ENCODE measurements around the gene SGCB.
"Not testable (repeated sequence)": the region's sequence is repeated elsewhere in the genome, so short reads cannot be mapped to it uniquely, and the experiment has no call there.

The SGCB gene, protein sequence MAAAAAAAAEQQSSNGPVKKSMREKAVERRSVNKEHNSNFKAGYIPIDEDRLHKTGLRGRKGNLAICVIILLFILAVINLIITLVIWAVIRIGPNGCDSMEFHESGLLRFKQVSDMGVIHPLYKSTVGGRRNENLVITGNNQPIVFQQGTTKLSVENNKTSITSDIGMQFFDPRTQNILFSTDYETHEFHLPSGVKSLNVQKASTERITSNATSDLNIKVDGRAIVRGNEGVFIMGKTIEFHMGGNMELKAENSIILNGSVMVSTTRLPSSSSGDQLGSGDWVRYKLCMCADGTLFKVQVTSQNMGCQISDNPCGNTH
- total RNA-seq, result 4.9 reads per million, percentile 19 among the genes with 10 or more reads in this experiment

DNA sequence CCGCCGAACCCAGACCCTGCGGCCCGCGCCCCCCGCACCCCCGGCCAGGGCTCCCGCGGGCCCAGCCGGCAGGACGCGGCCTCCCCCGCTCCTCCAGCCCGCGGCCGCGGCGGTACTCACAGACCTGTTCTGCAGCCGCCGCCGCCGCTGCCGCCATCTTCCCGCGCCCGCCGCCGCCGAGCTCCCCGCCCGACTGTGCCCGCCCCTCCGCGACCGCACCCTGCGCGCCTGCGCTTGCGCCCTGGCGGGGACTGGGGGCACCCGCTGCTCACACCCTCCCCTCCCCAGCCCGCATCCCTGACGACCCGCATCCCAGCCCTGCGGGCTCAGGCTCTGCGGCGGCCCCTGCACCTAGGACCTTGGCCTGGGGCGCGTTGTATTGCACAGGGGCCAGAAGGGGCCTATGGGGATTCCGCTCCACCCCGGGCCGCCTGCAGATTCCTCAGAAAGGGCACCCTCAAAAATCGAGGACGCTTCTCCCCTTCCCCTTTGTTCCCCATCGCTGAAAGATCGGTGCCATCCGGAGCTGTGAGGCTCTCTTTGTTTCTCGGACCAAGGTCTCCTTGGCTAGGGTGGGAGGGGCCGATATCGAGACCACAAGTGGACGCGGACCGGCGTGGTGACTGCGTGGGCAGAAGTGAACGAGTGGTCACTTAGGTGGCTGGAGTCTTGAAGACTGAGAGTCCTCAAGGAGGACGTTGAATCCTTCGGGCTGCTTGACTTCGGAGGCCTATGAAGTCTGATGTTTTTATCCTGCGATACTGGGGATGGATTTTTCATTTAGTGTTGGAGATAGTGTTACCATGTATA is at the start of gene SGCB:
SGCB (minus strand) TSS at position 197 of the 810 bp plus-strand sequence; CDS start at position 157, 40 bp downstream.
- peak; percentile 52 for DNase-seq

DNA sequence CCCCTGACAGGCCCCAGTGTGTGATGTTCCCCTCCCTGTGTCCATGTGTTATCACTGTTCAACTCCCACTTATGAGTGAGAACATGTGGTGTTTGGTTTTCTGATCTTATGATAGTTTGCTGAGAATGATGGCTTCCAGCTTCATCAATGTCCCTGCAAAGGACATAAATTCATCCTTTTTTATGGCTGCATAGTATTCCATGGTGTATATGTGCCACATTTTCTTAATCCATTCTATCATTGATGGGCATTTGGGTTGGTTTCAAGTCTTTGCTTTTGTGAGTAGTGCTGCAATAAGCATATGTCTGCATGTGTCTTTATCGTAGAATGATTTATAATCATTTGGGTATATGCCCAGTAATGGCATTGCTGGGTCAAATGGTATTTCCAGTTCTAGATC is 48.3 kb upstream of the SGCB start:
- DNase-seq, result not testable (repeated sequence)

DNA sequence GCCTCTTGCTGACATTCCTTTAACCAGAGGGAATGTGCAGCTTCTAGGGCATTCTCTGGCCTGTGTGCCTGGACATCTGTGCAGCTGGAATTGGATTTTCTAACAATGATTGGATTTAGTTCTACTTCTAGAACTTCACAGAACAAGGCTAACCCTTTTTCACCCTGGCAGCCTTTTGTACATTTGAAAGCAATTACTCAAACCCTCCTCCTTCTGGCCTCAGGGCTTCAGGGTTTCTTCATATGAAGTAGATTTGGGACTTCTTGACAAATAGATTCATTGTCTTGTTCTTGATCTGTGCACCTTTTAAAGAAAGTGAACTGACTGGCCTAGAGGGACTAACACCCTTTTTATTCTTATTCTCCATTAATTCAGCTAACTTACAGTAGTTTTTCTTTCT is 43.1 kb upstream of the SGCB start:
- no peak for DNase-seq

DNA sequence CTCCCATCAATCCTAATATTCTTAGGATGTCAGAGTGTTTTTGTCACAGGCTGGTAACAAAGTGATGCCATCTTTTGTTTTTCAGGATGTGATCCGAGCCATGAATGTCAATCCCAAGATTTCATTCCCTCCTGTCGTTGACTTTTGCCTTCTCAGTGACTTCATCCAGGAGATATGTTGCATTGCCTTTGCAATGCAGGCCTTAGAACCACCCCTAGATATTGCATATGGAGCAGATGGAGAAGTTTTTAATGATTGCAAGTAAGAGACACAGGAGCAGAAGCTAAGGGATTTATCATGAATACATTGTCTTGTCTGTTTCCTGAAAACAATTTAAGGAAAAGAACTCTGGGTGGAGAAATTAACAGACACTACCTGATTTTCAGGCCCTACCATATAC is 41.6 kb upstream of the SGCB start:
- DNase-seq, result no peak

DNA sequence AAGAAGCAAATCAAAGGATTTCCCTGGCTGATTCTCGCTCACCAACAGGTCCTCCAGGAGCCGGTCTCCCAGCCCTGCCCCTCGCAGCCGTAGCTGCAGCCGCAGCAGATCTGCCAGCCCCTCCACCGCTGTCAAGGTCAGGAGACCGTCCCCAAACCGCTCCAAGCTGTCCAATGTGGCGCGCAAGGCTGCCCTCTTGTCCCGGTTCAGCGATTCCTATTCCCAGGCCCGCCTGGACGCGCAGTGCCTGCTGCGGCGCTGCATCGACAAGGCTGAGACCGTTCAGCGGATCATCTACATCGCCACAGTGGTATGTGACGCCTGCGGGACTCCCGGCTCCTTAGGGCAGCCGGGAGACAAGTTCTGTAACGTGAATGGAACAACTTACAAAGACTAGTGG is 38.6 kb upstream of the SGCB start:
- DNase-seq, result no peak

DNA sequence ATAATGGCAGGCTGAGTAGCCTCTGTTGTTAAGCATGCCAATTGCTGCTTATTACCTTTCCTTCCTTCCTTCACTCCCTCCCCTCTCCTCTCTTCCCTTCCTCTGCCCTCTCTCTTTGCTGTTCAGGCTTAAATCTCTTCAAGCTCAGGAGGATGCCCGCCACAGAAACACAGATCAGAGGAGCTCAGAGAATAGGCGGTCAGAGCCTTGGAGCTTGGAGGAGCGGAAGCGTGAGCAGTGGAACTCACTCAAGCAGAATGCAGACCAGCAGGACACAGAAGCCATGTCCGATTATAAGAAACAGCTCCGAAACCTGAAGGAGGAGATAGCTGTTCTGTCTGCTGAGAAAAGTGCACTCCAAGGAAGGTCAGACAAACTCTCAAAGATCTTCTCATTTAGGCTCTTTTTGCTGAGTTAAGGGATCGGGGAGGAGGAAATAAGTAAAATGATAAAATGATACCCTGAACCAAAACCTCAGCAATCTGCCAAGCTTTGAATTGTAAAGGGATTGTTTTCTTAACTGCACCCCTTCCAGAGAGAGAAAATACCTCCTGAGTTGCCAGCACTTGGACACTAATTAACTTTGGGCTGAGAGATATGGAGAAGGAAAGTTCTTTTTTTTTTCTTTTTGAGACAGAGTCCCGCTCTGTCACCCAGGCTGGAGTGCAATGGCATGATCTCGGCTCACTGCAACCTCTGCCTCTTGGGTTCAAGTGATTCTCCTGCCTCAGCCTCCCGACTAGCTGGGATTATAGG is 33.9 kb upstream of the SGCB start:
- DNase-seq, result no peak

DNA sequence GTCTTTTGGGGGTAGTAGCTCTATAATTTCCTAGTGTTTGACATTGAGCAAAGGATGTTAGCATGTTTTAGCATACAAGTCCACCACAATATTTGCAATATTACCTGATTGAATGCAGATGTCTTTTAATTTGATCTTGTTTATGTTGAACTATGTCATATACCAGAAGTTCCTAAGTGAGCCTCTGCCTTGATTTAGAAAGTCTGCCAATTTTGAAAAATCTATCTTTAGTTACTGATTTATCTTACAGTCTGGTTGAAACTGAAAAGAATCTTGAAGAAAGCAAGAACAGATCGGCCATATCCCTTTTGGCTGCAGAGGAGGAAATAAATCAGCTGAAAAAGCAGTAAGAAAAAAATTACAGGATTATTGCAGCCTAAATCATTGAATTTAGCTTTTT is 31.5 kb upstream of the SGCB start:
- DNase-seq, result no peak

DNA sequence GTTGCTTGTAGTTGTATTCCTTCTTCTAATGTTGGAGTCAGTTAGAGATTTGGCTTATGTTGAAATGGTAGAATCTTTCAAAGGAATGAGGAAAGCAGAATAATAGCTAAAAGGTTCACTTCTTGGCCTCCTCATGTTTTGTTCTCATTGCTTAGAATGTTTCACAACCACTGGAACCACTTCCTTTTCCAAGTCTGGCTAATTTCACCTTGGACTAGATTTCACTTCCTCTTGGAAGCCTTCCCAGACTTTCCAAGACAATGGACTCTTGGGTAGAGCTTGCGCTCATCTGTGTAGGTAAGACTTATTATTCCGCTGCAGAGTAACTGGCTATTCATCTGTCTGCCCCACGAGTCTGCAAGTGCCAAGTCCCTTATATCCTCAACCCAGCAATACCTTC is 21.3 kb upstream of the SGCB start:
- no peak for DNase-seq

DNA sequence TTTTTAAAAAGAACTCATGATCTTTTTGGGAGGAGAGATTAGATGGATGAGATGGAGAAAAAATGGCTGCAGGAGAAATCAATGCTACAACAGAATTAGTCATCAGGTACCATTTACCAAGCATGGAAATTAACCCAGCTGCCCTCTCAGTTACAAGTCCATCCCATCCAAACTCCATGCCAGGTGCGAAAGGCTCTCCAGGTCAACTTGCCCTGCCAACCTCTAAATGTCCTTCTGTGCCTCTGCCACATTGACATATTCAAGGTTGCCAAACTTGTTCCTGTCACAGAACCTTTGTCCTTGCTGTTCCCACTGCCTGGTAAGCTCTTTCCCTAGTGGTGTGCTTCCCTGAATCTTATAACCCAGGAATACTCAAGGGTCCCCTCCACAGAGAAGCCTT is 20.2 kb upstream of the SGCB start:
- no peak for DNase-seq

DNA sequence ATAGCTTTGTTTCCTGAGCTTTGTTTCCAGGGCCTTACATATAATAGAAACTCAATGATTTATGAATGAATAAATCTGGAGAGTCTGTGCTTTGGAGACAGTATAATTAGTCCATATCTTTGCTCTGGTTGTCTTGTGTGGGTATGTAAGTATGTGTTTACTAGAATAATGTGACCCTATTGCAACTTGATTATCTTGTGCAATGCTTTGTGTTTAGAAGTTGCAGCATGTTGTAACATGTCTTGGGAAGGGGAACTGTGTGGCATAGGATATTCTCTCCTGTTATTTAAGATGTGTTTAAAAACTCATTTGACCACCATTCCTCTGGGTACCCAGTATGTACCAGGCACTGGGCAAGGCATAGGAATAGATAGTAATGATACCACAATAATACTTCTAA is 19.1 kb upstream of the SGCB start:
- DNase-seq, result no peak

DNA sequence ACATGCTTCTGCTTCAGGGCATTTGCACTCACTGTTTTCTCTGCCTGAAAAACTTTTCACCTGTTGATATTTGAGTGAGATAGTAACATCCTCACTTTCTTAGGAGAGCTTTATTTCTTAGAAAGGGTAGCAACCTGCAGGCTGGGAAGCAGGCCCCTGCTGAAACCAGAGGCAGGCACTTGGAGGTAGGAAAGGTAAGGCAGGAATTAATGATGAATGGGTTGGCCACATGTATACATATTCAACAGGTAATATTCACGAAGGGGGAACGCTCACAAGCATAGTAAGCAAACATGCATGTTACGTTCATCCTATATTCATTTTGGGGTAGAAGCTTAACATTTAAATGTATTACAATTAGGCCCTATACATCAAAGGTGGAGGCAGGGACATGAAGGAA is 16.2 kb upstream of the SGCB start:
- no peak for DNase-seq

DNA sequence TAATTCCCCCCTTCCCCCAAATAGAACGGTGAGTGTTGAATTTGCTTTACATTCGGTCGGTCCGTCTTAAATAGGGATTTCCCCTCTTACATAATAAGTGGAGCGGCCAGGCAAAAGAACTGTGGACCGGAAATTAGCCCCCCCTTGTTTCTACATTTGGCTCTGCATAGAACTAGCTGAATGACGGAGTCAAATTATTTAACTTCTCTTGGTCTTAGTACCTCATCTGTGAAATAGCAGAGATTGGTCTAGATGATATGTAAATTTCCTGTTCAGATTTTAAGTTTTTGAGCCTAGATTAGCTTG is 14.3 kb upstream of the SGCB start:
- no peak for DNase-seq

DNA sequence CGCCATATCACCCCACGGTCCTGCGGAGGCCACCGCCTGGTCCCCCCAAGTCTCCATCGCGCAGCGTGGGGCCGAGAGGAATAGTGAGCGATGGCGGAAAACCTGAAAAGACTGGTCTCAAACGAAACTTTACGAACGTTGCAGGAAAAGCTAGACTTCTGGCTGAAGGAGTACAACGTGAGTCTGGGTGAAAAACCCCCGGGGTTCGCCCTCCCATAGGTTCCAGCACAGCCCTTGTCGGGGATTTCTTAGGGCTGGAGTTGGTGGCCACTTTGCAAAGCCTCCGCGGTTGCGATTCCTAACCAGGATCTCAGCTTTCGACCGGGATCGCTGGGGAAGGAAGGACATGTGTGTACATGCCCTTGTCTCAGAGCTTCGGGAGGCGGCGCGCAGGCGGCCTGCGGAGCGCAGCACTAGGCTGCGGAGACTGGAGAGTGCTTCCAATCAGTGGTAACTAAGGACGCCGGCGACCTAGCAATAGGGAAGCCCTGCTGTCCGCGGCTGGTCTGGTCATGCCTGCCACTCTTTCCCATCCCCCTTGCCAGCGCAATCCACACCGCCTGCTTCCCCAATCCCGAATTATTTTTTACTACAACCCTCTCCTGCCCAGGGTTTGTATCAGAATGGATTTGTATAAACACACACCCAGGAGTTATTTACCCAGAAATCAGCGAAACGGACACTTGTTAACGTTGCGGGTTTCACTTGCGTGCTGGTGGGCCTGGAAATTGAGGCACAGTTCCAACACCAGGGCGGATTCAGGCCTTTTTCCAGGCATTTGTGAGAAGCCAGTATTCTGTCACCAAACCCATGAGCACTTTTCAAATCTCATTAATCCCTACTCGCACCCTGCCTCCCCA is 13.7 kb upstream of the SGCB start:
- no peak for DNase-seq

DNA sequence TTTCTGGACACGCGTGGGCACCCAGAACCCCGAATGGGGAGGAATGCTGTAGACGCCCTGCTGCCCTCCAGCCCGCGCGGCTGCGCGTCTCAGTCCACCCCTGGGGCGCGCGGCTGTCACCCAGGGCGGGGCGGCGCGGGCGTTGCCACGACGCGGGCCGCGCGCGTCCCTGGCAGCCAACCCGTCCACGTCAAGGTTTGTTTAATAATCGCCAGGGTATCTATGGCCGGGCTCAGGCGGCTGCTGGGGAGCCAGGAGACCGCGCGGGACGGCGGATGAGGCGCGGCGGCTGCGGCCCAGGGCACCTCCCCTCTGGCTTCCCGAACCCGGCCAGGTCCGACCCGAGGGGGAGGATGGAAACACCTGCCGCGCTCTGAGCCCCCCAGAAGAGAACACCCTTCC is 13.1 kb upstream of the SGCB start, which contains the start of gene SPATA18:
SPATA18 (plus strand) TSS at position 92 of the 402 bp plus-strand sequence. CDS start 401 bp downstream, outside the sequence.
- DNase-seq, result no peak

DNA sequence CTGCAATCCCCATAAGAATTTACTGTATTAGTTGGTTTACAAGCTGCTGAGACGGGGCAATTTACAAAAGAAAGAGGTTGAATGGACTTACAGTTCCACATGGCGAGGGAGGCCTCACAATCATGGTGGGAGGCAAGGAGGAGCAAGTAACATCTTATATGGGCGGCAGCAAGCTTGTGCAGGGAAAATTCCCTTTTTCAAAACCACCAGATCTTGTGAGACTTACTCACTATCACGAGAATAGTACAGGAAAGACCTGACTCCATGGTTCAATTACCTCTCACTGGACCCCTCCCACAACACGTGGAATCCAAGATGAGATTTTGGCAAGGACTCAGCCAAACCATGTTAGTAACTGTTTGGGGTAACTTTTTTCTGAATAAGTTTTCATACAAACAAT is 11.2 kb upstream of the SGCB start:
- DNase-seq, result no peak

DNA sequence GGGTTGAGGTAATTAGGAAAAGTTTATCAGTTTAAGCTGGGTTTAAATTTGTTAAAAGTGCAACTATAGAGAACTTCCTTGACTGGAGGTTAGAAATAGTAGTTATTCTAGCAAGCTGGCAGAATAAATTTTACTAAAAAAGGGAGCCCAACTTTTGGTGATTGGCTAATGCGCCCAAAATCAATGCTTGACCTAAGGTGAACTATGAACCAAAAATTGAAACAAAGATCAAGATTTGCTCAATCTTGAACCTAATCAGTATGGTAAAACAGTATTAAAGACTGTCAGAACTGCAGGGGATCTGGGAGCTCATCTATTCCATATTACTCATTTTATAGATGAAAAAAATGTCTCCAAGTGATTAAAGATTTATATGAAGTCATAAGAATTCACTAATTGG is 6.9 kb upstream of the SGCB start:
- DNase-seq, result no peak

DNA sequence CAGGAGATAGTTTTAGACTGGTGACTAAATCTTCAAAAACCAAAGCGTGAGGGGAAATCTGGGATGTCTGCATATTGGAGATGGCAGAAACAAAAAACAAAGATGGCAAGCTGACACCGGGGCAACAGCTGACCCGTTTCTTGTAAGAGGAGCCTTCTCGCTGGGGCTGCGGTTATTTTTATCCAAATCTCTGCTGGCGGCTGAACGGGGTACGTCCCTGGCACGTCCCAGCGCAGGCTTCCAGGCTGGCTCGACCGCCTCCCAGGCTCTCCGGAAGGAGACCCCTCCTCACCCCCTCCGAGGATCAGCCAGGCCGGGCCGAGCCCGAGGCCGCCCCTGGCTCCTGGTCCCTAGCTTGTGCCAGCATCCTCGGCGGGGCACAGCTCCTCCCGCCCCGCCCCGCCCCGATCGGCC is 403 bp downstream of the SGCB start:
- DNase-seq, result no peak

DNA sequence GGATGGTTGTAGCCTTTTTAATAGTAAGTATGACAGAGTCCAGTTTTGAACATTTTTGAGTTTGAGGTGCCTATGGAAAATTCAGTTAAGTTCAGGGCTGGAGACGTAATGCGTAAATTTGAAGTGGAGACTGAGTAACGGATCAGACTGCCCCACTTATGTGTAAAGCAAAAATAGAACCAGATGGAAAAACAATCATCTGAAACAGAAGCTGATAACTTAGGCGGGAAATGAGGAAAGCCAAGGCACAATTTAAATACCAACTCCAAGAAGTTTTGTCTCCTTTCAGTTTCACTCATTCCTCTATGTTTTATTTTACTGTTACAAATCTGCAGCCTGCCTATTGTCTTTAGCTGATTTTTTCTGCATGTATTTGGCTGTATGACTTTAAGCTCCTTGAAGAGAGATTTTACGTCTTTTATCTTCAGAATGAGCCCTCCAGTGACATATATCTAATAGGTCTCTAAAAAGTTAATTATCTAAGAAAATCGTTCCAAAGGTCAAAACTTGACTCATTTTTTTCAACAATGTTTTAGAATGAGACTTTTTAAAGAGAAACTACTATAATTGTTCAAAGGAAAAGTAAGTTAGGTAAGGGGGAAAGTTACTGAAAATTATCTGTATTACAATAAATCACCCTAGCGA is 1.1 kb downstream of the SGCB start:
- no peak for DNase-seq

DNA sequence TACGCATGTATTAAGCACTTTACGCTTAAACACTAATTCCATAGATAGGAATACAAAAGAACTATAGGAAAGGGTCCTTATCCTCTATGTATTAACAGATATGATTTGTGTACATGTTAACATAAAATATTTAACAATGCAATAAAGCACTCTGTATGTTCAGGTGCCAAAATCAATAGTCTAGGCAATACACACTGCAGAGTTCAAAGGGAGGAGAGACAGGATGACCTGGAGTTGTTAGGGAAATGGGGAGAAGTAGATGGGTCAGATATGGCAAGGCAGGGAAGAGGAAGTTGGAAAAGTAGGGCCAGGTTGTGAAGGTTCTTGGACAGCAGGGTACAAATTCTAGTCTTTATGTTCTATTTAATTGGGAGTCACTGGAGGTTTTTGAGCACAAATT is 2.9 kb downstream of the SGCB start:
- no peak for DNase-seq

DNA sequence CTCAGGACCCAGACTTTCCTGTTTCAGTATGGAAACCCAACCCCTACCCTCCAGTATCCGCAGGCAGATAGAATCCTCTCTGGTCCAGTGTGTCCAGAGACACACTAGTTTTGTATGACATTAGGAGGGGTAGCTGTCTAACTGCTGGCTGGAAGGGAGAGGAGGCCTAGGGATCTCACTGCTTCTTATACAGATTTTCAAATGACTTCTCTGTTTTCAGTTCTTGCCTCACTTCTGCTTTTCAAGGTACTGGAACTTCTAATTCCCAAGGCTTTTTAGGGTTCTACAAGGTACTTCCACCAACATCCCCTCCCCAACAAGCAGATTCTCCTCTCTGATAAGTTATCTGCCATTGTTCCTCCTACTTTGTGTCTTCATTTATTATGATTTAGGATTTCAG is 6.1 kb downstream of the SGCB start:
- DNase-seq, result no peak

DNA sequence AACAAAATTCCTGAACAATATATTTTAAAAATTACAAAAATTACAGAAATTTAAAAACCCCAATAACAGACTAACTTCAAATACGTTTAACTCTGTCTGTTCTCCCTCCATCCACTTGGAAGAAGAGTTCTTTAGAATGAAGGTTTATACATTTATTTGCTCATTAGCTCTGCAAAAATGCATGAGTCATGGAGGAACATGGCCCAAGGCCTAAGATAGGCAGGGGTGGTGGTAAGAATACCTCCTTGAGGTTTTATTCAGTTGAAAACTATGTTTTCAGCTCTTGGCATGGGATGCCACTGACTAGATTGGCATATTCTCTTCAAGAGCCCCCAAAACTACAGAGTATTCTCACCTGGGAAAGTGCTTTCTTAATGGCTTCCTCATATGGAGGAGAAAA is 9.1 kb downstream of the SGCB start:
- no peak for DNase-seq
